HepG2 (cell line): ENCODE data around the gene NEU1. TPM values are rescaled to one million over a fixed set of nuclear protein-coding genes. Genes with fewer than 3 reads are reported as not detected.
A peak's percentile ranks its signal among the peaks of the same experiment; 100 is the strongest.

ENCODE experiments used
- DNMT3B ChIP-seq: conservative IDR thresholded peaks from 2 replicates; pipeline ENCODE4 v1.6.1; 2016; ENCODE audit warnings: missing biosample characterization, control low read depth
- EED ChIP-seq: sonication (generic); formaldehyde crosslinking; IDR thresholded peaks from 2 replicates; pipeline ENCODE4 v1.5.0; 2020; ENCODE audit warnings: mild to moderate bottlenecking, missing genetic modification reagents
- FOSL2 ChIP-seq: sonication (generic); formaldehyde crosslinking; IDR thresholded peaks from 2 replicates; pipeline ENCODE4 v1.4.0; 2020; ENCODE audit warnings: missing genetic modification reagents
- GMEB1 ChIP-seq: sonication (generic); formaldehyde crosslinking; IDR thresholded peaks from 2 replicates; pipeline ENCODE4 v1.5.1; 2020; ENCODE audit warnings: missing genetic modification reagents, mild to moderate bottlenecking, borderline replicate concordance
- HCFC1 ChIP-seq: fragments of 150-350 bp; IDR thresholded peaks from 2 replicates; pipeline ENCODE4 v1.6.1; 2014; ENCODE audit warnings: low read depth, low read length
- KDM5B ChIP-seq: sonication (generic); formaldehyde crosslinking; IDR thresholded peaks from 2 replicates; pipeline ENCODE4 v1.4.0; 2020; ENCODE audit warnings: missing genetic modification reagents, mild to moderate bottlenecking, borderline replicate concordance
- KLF16 ChIP-seq, 2 experiments: sonication (generic) in 1 of 2; formaldehyde crosslinking in 1 of 2; IDR thresholded peaks; 2 replicates each; pipeline versions ENCODE4 v1.6.1 to v1.8.0; 2016 to 2023; ENCODE audit warnings: missing genetic modification reagents in 2 of 2, missing compliant biosample characterization in 1 of 2
- MAF1 ChIP-seq: sonication (generic); formaldehyde crosslinking; IDR thresholded peaks from 2 replicates; pipeline ENCODE4 v1.5.0; 2020; ENCODE audit warnings: missing genetic modification reagents, borderline replicate concordance
- MTF1 ChIP-seq: sonication (generic); formaldehyde crosslinking; IDR thresholded peaks from 2 replicates; pipeline ENCODE4 v1.5.0; 2020; ENCODE audit warnings: missing genetic modification reagents
- MXI1 ChIP-seq: IDR thresholded peaks from 3 replicates; pipeline ENCODE4 v1.6.1; 2012; ENCODE audit warnings: low read depth, low read length, inconsistent platforms, borderline replicate concordance
- PHF21A ChIP-seq: sonication (generic); formaldehyde crosslinking; IDR thresholded peaks from 2 replicates; pipeline ENCODE4 v1.5.0; 2020; ENCODE audit warnings: mild to moderate bottlenecking, missing genetic modification reagents
- PITX1 ChIP-seq: sonication (generic); formaldehyde crosslinking; IDR thresholded peaks from 2 replicates; pipeline ENCODE4 v1.5.1; 2020; ENCODE audit warnings: mild to moderate bottlenecking, missing genetic modification reagents
- PRDM10 ChIP-seq: sonication (generic); formaldehyde crosslinking; IDR thresholded peaks from 2 replicates; pipeline ENCODE4 v1.4.0; 2020; ENCODE audit warnings: low read depth, missing genetic modification reagents
- SPEN ChIP-seq: sonication (generic); formaldehyde crosslinking; IDR thresholded peaks from 2 replicates; pipeline ENCODE4 v1.5.1; 2020; ENCODE audit warnings: low read depth, mild to moderate bottlenecking, missing genetic modification reagents
- SUZ12 ChIP-seq: fragments of 150-350 bp; IDR thresholded peaks from 2 replicates; pipeline ENCODE4 v1.6.1; 2014; ENCODE audit warnings: low read depth, low read length
- TARDBP ChIP-seq: sonication (generic); formaldehyde crosslinking; IDR thresholded peaks from 2 replicates; pipeline ENCODE4 v1.8.0; 2022; ENCODE audit warnings: mild to moderate bottlenecking, missing genetic modification reagents
- ZFP90 ChIP-seq: sonication (generic); formaldehyde crosslinking; IDR thresholded peaks from 2 replicates; pipeline ENCODE4 v1.8.0; 2022; ENCODE audit warnings: missing genetic modification reagents, mild to moderate bottlenecking, inconsistent platforms, borderline replicate concordance
- ZNF597 ChIP-seq: sonication (generic); formaldehyde crosslinking; IDR thresholded peaks from 2 replicates; pipeline ENCODE4 v1.5.0; 2020; ENCODE audit warnings: missing genetic modification reagents
- ZNF598 ChIP-seq: sonication (generic); formaldehyde crosslinking; IDR thresholded peaks from 2 replicates; pipeline ENCODE4 v1.5.1; 2020; ENCODE audit warnings: mild to moderate bottlenecking, missing genetic modification reagents, borderline replicate concordance
- polyA plus RNA-seq, 8 experiments: library from polyadenylated mRNA; depleted of rRNA in 3 of 8; stranded (reverse) in 7 of 8; unstranded in 1 of 8; fragments of >200 nt; fragmentation: Illumina TruSeq in 4 of 8; extraction: Trizol in 4 of 8; gene quantifications; 2 replicates each; pipeline versions ENCODE4 v1.2.1 to v1.2.3, GENCODE V29; 2011 to 2016; ENCODE audit warnings: low read depth in 4 of 8, missing spikeins in 1 of 8, mixed read lengths in 1 of 8; ENCODE audit not compliant: insufficient read depth in 1 of 8
- total RNA-seq, 5 experiments: library from RNA; depleted of rRNA; stranded (reverse); fragments of >200 nt; fragmentation: Illumina TruSeq; extraction: Trizol; gene quantifications; 2 replicates each; pipeline ENCODE4 v1.2.3, GENCODE V29; 2016; ENCODE audit warnings: low read depth in 1 of 5
- TF ChIP-seq, protein P1 (sequence below): sonication (generic); formaldehyde crosslinking; IDR thresholded peaks from 2 replicates; pipeline ENCODE4 v1.4.0; 2020; ENCODE audit warnings: missing genetic modification reagents
- TF ChIP-seq, protein P2 (sequence below): IDR thresholded peaks from 2 replicates; pipeline ENCODE4 v1.6.1; 2016; ENCODE audit warnings: mild to moderate bottlenecking, missing biosample characterization, missing genetic modification reagents

NEU1 gene
- total and polyA plus RNA-seq, 2 of the 13 experiments (the other 11 are each of a cell fraction or from before 2014, with no cell fraction given), result 215 to 297 TPM

GRCh38 chr6:31897612-31898382 lies 35.2 kb upstream of the NEU1 start, which contains the start of gene EHMT2 (continued):
- TF ChIP-seq KDM5B (CRISPR knock-in tag) (peak; percentile 78; the same call in 1 of the 2 replicates), PRDM10 (peak; percentile 45; the same call in 1 of the 2 replicates), ZNF598 (CRISPR knock-in tag) (peak; percentile 97; the same call in 1 of the 2 replicates), SPEN (CRISPR knock-in tag) (no peak), FOSL2 (CRISPR knock-in tag) (0 out of 2 replicates have a peak, but pooled peaks have one; percentile 1), TARDBP (CRISPR knock-in tag) (peak; percentile 24; the same call in 1 of the 2 replicates), GMEB1 (CRISPR knock-in tag) (peak; percentile 29; the same call in 1 of the 2 replicates), SUZ12 (no peak), HCFC1 (peak; percentile 41), MAF1 (no peak), DNMT3B (no peak), ZNF597 (CRISPR knock-in tag) (no peak), PHF21A (peak; percentile 31; the same call in 1 of the 2 replicates), ZFP90 (CRISPR knock-in tag) (no peak; the same call in 1 of the 2 replicates), MTF1 (CRISPR knock-in tag) (no peak), EED (CRISPR knock-in tag) (no peak; the same call in 1 of the 2 replicates), MXI1 (peak; percentile 79; the same call in 1 of the 3 replicates), PITX1 (CRISPR knock-in tag) (peak; percentile 51; the same call in 1 of the 2 replicates), KLF16 (CRISPR knock-in tag; IDR thresholded peaks at IDR 0.05) (peak in 1 of 2 experiments; percentile 19; a peak in 1 of 4 replicates)
- TF ChIP-seq, protein P1, sequence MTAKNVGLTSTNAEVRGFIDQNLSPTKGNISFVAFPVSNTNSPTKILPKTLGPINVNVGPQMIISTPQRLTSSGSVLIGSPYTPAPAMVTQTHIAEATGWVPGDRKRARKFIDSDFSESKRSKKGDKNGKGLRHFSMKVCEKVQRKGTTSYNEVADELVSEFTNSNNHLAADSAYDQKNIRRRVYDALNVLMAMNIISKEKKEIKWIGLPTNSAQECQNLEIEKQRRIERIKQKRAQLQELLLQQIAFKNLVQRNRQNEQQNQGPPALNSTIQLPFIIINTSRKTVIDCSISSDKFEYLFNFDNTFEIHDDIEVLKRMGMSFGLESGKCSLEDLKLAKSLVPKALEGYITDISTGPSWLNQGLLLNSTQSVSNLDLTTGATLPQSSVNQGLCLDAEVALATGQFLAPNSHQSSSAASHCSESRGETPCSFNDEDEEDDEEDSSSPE (CRISPR knock-in tag), result peak; percentile 66
- TF ChIP-seq, protein P2, sequence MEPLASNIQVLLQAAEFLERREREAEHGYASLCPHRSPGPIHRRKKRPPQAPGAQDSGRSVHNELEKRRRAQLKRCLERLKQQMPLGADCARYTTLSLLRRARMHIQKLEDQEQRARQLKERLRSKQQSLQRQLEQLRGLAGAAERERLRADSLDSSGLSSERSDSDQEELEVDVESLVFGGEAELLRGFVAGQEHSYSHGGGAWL (CRISPR knock-in tag), result 0 out of 2 replicates have a peak, but pooled peaks have one; percentile 39
